Middle frontal gyrus (tissue), 1 donor: ENCODE data around the gene RETREG1.
A peak's percentile ranks its signal among the peaks of the same experiment; 100 is the strongest.

ENCODE experiments used
- DNase-seq: peaks from one replicate; pipeline ENCODE4 v3.0.0-alpha.2; 2015; ENCODE audit warnings: low spot score; ENCODE audit errors: extremely low spot score

The RETREG1 gene

GRCh38 chr5:16585041-16585667, 31.6 kb downstream of the RETREG1 start:
- DNase-seq: no peak

GRCh38 chr5:16582081-16582480, 34.7 kb downstream of the RETREG1 start:
- no peak for DNase-seq

- DNase-seq: no peak
These were observed 36.4 kb downstream of the RETREG1 start for GRCh38 chr5:16580382-16580781.

GRCh38 chr5:16579142-16579847, 37.5 kb downstream of the RETREG1 start:
- no peak for DNase-seq

GRCh38 chr5:16578474-16578883, 38.3 kb downstream of the RETREG1 start:
- DNase-seq: no peak

GRCh38 chr5:16577677-16578076, 39.1 kb downstream of the RETREG1 start:
- DNase-seq: no peak

- DNase-seq: no peak
These were observed 41.7 kb downstream of the RETREG1 start for GRCh38 chr5:16574789-16575721.

GRCh38 chr5:16573401-16573800, 43.4 kb downstream of the RETREG1 start:
- DNase-seq: no peak

GRCh38 chr5:16572289-16573015, 44.3 kb downstream of the RETREG1 start:
- DNase-seq: no peak

GRCh38 chr5:16571016-16571415, 45.8 kb downstream of the RETREG1 start:
- no peak for DNase-seq

- no peak for DNase-seq
These were observed 46.5 kb downstream of the RETREG1 start for GRCh38 chr5:16570121-16570815.

- DNase-seq: peak; percentile 87
These were observed 47.8 kb downstream of the RETREG1 start for GRCh38 chr5:16568875-16569580.

GRCh38 chr5:16567365-16567764, 49.4 kb downstream of the RETREG1 start:
- no peak for DNase-seq

GRCh38 chr5:16565118-16565517, 51.7 kb downstream of the RETREG1 start:
- no peak for DNase-seq

GRCh38 chr5:16564248-16564867, 52.4 kb downstream of the RETREG1 start:
- no peak for DNase-seq

- DNase-seq: no peak
These were observed 53.1 kb downstream of the RETREG1 start for GRCh38 chr5:16563686-16564085.

- DNase-seq: no peak
These were observed 55.1 kb downstream of the RETREG1 start for GRCh38 chr5:16561660-16562059.

- DNase-seq: no peak
These were observed 57.1 kb downstream of the RETREG1 start for GRCh38 chr5:16559702-16560101.

GRCh38 chr5:16558984-16559629, 57.7 kb downstream of the RETREG1 start:
- DNase-seq: no peak
